Measurements from ENCODE around the gene TGFB1. TPM values are rescaled to one million over a fixed set of nuclear protein-coding genes. Genes with fewer than 3 reads are reported as not detected.
A peak's percentile ranks its signal among the peaks of the same experiment; 100 is the strongest.

TGFB1 gene
- total and polyA plus RNA-seq, 2 of the 13 experiments (the other 11 are each of a cell fraction or from before 2014, with no cell fraction given): 4.1 to 5.4 TPM

- TF ChIP-seq HBP1 (CRISPR knock-in tag; IDR thresholded peaks at IDR 0.05; ENCODE audit: low read depth) (peak; percentile 95), MLX (CRISPR knock-in tag; IDR thresholded peaks at IDR 0.05) (peak; percentile 41), MIER2 (CRISPR knock-in tag; IDR thresholded peaks at IDR 0.05) (peak; percentile 53; the same call in 1 of the 2 replicates), FOSL1 (CRISPR knock-in tag; IDR thresholded peaks at IDR 0.05; ENCODE audit: borderline replicate concordance) (no peak; the same call in 1 of the 2 replicates), ZBTB20 (CRISPR knock-in tag; IDR thresholded peaks at IDR 0.05; ENCODE audit: borderline replicate concordance, low read depth) (peak; percentile 37; the same call in 1 of the 2 replicates), ZNF776 (CRISPR knock-in tag; IDR thresholded peaks at IDR 0.05) (no peak), U2AF2 (IDR thresholded peaks at IDR 0.05; ENCODE audit: low read depth, low read length) (no peak), GRHL1 (CRISPR knock-in tag; conservative IDR thresholded peaks at IDR 0.05) (no peak), RELA (CRISPR knock-in tag; IDR thresholded peaks at IDR 0.05) (no peak), KDM5B (CRISPR knock-in tag; IDR thresholded peaks at IDR 0.05; ENCODE audit: borderline replicate concordance) (peak; percentile 87), ZNF124 (CRISPR knock-in tag; IDR thresholded peaks at IDR 0.05) (no peak; the same call in 1 of the 2 replicates), NR2F2 (IDR thresholded peaks at IDR 0.05; ENCODE audit: borderline replicate concordance, low read depth) (no peak), RXRA (CRISPR knock-in tag; IDR thresholded peaks at IDR 0.05) (peak; percentile 77), ZSCAN30 (CRISPR knock-in tag; IDR thresholded peaks at IDR 0.05) (no peak), TRIM22 (IDR thresholded peaks at IDR 0.05) (no peak), ZFP91 (CRISPR knock-in tag; IDR thresholded peaks at IDR 0.05; ENCODE audit: borderline replicate concordance) (peak; percentile 92), ELF3 (CRISPR knock-in tag; IDR thresholded peaks at IDR 0.05) (peak; percentile 92), ZNF720 (CRISPR knock-in tag; IDR thresholded peaks at IDR 0.05) (no peak), SMARCC2 (IDR thresholded peaks at IDR 0.05) (no peak), FUBP1 (CRISPR knock-in tag; IDR thresholded peaks at IDR 0.05; ENCODE audit: borderline replicate concordance) (no peak), SIX4 (CRISPR knock-in tag; IDR thresholded peaks at IDR 0.05) (no peak; the same call in none of the 2 replicates), ZSCAN12 (CRISPR knock-in tag; IDR thresholded peaks at IDR 0.05) (no peak; the same call in 1 of the 2 replicates)
Measured at GRCh38 chr19:41310033-41310831, 43.5 kb downstream of the TGFB1 start, which contains the start of gene CCDC97 (continued).

Data from HepG2 (cell line).